ENCODE measurements around the gene RPGRIP1L.
"Not testable (repeated sequence)": the region's sequence is repeated elsewhere in the genome, so short reads cannot be mapped to it uniquely, and the experiment has no call there.

RPGRIP1L gene

GRCh38 chr16:53712065-53712464, 8.4 kb upstream of the RPGRIP1L start:
- DNase-seq (ENCODE audit: low read depth, low spot score): no peak

DNA sequence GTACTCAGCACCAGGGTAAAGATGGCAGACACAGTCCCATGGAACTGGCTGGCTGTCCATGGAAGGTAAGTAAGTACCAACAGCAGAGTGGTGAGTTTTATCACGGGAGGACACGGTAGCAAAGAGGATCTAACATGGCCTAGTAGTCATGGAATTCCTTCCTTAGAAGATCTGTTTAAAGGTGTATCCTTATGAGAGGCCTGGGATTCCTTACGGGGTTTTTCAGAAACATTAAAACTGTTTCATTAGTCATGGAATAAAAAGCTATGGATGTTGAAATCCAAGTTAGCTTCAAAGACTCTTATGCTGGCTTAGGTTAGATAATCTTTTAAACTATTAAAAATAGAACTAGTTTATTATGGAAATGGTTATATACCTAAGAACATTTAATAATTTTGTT, 7.7 kb upstream of the RPGRIP1L start:
- no peak for DNase-seq (ENCODE audit: low read depth, low spot score)

DNA sequence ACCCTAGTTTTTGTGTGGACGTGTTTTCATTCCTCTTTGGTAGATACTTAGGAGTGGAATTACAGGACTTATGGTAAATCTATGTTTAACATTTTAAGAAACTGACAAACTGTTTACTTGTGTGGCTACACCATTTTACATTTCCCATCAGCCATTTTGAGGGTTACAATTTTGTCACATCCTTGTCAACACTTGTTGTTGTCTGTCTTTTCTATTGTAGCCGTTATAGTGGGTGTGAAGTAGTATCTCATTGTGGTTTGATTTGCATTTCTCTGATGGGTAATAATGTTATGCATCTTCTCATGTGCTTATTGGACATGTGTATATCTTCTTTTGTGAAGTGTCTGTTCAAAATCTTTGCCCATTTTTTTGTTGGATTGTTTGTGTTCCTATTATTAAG, 4.8 kb upstream of the RPGRIP1L start:
- DNase-seq (ENCODE audit: low read depth, low spot score): no peak

- no peak for DNase-seq (ENCODE audit: low read depth, low spot score)
These were observed 4.0 kb upstream of the RPGRIP1L start for GRCh38 chr16:53707671-53708070.

GRCh38 chr16:53704445-53704813, 770 bp upstream of the RPGRIP1L start:
- no peak for DNase-seq (ENCODE audit: low read depth, low spot score)

GRCh38 chr16:53698271-53698670, 5.4 kb downstream of the RPGRIP1L start:
- not testable (repeated sequence) for DNase-seq (ENCODE audit: low read depth, low spot score)

DNA sequence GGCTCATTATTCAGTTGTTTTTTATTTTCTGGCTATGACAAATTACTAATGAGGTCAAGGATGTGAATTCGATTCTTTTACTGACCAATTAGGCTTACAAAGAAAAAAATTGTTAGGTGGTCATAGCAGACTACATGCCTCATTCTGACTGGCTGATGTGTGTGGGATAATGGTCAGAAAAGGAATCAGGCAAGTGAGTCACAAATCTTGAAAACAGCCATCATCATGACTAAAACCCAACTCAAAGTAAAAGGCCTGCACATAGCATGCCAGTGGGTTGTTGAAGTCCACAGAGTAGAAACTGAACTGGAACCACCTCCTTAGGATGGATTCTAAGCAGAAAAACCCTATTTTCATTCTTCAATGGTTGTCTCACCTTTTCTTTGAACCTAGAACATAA, 8.6 kb downstream of the RPGRIP1L start:
- no peak for DNase-seq (ENCODE audit: low read depth, low spot score)

- DNase-seq (ENCODE audit: low read depth, low spot score): no peak
These were observed 10.3 kb downstream of the RPGRIP1L start for GRCh38 chr16:53693320-53693719.

DNA sequence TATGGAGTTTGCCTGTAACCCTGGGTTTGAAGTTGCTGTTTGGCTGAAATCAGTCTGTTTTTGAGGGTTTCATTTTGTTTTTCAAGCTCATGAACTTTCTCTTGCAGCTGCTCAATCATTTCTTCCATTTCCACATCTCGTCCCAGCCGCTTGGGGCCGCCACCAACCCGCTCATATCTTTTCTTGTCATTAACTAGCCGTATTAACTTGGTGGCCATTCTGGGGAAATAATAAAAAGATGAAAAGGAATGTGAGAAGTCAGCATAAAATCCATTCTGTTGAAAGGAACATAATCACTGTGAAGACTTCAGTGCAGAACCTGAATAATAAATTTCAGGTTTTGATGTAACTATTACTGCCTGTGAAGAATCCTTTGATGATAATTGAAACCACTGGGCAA, 11.5 kb downstream of the RPGRIP1L start:
- no peak for DNase-seq (ENCODE audit: low read depth, low spot score)

GRCh38 chr16:53690771-53691170, 12.9 kb downstream of the RPGRIP1L start:
- no peak for DNase-seq (ENCODE audit: low read depth, low spot score)

GRCh38 chr16:53689636-53690035, 14.0 kb downstream of the RPGRIP1L start:
- DNase-seq (ENCODE audit: low read depth, low spot score): no peak

- DNase-seq (ENCODE audit: low read depth, low spot score): no peak
These were observed 16.9 kb downstream of the RPGRIP1L start for GRCh38 chr16:53686710-53687109.

DNA sequence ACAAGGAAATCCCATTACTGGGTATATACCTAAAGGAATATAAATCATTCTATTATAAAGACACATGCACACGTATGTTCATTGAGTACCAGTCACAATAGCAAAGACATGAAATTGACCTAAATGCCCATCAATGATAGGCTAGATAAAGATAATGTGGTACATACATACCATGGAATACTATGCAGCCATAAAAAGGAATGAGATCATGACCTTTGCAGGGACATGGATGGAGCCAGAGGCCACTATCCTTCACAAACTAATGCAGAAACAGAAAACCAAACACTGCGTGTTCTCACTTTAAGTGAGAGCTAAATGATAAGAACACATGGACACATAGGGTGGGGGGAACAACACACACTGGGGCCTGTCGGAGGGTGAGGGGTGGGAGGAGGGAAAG, 18.3 kb downstream of the RPGRIP1L start:
- DNase-seq (ENCODE audit: low read depth, low spot score): not testable (repeated sequence)

- DNase-seq (ENCODE audit: low read depth, low spot score): no peak
These were observed 22.3 kb downstream of the RPGRIP1L start for GRCh38 chr16:53681354-53681753.

DNA sequence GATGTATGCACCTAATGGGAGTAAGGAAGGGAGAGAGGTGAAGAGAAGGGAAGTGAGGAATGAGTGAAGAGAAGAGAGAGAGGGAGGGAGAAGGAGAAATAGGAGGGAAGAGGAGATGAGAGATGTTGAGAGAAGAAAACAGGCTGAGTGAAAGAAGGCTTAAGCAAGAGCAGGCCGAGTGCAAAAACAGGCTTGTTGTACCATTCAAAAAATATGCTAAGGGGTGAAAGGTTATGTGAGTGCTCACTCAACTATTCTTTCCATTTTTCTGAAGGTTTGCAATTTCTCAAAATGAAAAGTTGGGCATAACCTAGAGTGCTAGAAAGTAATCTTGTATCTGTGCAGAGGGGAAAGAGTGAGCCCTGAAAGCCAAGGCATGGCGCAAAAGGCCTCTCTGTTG, 22.9 kb downstream of the RPGRIP1L start:
- no peak for DNase-seq (ENCODE audit: low read depth, low spot score)

DNA sequence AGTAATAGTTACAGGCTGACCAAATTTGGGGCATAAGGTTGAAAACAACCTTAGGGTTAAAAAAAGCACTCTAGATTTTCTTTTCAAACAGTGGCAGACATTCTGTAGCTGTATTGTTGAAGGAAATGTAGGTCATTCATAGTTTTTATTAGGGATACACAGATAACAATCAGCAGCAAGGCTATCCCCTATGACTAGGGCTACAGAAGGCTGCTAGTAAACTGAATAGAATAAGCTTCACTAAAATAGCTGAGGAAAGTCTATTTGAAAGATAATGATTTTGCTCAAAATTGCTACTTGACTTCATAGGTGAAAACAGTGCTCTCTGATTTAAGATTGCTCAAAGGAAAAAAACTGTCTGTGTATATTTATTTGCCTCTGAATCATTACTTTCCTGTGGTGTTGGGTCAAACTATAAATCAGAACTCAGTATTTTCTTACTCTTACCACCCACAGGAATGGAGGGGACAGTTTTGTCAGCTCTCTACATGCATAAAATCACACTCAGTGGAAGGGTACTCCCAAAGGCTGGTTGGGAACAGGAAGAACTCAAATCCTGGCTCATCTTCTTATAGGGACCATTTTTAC, 24.8 kb downstream of the RPGRIP1L start:
- no peak for DNase-seq (ENCODE audit: low read depth, low spot score)

GRCh38 chr16:53678155-53678554, 25.5 kb downstream of the RPGRIP1L start:
- no peak for DNase-seq (ENCODE audit: low read depth, low spot score)

- DNase-seq (ENCODE audit: low read depth, low spot score): no peak
These were observed 30.5 kb downstream of the RPGRIP1L start for GRCh38 chr16:53673189-53673588.

DNA sequence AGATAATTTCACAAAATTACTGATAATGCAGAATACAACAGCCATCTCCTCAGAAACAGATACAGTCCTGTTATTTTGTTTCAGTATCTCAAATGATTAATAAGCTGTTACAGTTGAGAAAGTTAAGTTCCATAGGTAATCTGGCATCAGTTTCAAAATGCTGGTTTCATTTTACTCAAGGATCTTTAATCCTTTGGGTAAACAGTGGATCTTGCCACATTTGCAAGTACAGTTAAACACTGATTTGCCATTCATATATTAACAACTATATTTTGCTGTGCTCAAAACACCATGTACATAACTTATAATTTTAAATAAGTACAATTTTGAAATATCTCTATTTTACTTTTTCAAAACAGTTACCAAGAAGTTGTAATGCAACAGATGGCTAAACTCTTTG, 31.2 kb downstream of the RPGRIP1L start:
- no peak for DNase-seq (ENCODE audit: low read depth, low spot score)

- no peak for DNase-seq (ENCODE audit: low read depth, low spot score)
These were observed 34.8 kb downstream of the RPGRIP1L start for GRCh38 chr16:53668869-53669268.

DNA sequence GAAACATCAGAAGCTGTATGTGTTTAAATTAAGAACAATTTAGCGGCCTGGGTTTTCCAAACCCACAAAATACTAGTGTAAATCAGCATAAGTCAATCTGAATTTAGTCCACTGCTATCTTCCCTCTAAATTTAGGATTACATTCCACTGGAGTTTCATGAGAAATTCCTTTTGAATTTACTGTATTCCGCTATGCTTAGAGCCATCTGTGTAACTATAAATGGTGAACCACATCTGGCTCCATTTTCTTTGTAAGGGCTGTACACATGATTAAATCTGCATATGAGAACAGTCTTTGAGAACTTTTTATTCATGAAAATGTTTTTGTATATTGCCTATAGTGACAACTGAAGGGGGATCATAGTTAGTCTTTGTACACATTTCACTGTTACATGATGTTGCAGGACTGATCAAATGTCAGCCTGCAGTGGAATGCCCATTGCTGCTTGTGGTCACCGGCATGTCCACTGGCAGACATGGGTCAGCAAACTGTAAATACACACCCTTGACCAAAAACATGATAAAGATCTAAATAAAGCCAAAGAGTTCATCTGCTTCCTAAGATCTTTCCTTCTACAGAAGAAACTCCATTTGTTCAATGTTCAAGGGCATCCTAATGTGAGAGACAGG, 36.8 kb downstream of the RPGRIP1L start:
- DNase-seq (ENCODE audit: low read depth, low spot score): no peak

GRCh38 chr16:53664724-53665345, 38.8 kb downstream of the RPGRIP1L start:
- DNase-seq (ENCODE audit: low read depth, low spot score): no peak

- DNase-seq (ENCODE audit: low read depth, low spot score): no peak
These were observed 41.6 kb downstream of the RPGRIP1L start for GRCh38 chr16:53662072-53662471.
